HEK293 (cell line): Measurements from ENCODE around the gene PPCDC.

Experiments used
- CTCF ChIP-seq: fragments of 450-650 bp; formaldehyde crosslinking; IDR thresholded peaks from 2 replicates; pipeline ENCODE4 v1.5.1; 2016; ENCODE audit warnings: missing biosample characterization, missing genetic modification characterization
- TCF7L2 ChIP-seq: IDR thresholded peaks from 2 replicates; pipeline ENCODE4 v1.6.1; 2011; ENCODE audit warnings: low read depth, mild to moderate bottlenecking, inconsistent platforms, low read length, moderate library complexity, borderline replicate concordance
- ZFHX2 ChIP-seq: fragments of 450-650 bp; formaldehyde crosslinking; conservative IDR thresholded peaks from 2 replicates; pipeline ENCODE4 v1.5.1; 2016; ENCODE audit warnings: missing biosample characterization, missing genetic modification characterization
- ZNF146 ChIP-seq: fragments of 450-650 bp; formaldehyde crosslinking; IDR thresholded peaks from 2 replicates; pipeline ENCODE4 v1.5.1; 2016; ENCODE audit warnings: missing biosample characterization, missing genetic modification characterization
- ZNF449 ChIP-seq: fragments of 450-650 bp; formaldehyde crosslinking; IDR thresholded peaks from 2 replicates; pipeline ENCODE4 v1.5.1; 2017; ENCODE audit warnings: missing biosample characterization, mild to moderate bottlenecking, missing genetic modification characterization, moderate library complexity
- ZNF510 ChIP-seq: fragments of 450-650 bp; formaldehyde crosslinking; IDR thresholded peaks from 2 replicates; pipeline ENCODE4 v1.5.1; 2018; ENCODE audit warnings: mild to moderate bottlenecking, missing genetic modification characterization, missing biosample characterization; ENCODE audit not compliant: insufficient replicate concordance
- ZNF513 ChIP-seq: fragments of 450-650 bp; IDR thresholded peaks from 2 replicates; pipeline ENCODE4 v1.5.1; 2018; ENCODE audit warnings: missing biosample characterization, missing genetic modification characterization
- ZNF530 ChIP-seq: fragments of 450-650 bp; formaldehyde crosslinking; IDR thresholded peaks from 2 replicates; pipeline ENCODE4 v1.5.1; 2016; ENCODE audit warnings: low read depth, missing biosample characterization, missing genetic modification characterization

- TF ChIP-seq ZNF146 (tag by site-specific recombination): no peak
- TF ChIP-seq ZNF513 (tag by site-specific recombination): no peak
- no peak for TF ChIP-seq ZNF510 (tag by site-specific recombination)
- no peak for TF ChIP-seq TCF7L2
- TF ChIP-seq ZFHX2 (tag by site-specific recombination): no peak
- TF ChIP-seq CTCF (tag by site-specific recombination): no peak
- no peak for TF ChIP-seq ZNF449 (tag by site-specific recombination)
- no peak for TF ChIP-seq ZNF530 (tag by site-specific recombination)
Observed at GRCh38 chr15:75095594-75095993, 72.2 kb downstream of the PPCDC start.
